ENCODE results near the gene PEX5L. TPM values are rescaled to one million over a fixed set of nuclear protein-coding genes. Genes with fewer than 3 reads are reported as not detected.

PEX5L gene
- total RNA-seq, 2 donors from 2014 or later: 1.1 to 4.1 TPM

- no peak overlapping the region for H3K4me3 ChIP-seq
- intact Hi-C loops (cut with DNase I): no loop called here
- H3K9me3 ChIP-seq: no peaks in the 10 kb centered on the region
- no peak for DNase-seq (ENCODE audit: low spot score)
- H3K4me1 ChIP-seq (replicated peaks): no peaks in the 10 kb centered on the region
- H3K27me3 ChIP-seq (replicated peaks; ENCODE audit: insufficient read depth): no peaks in the 10 kb centered on the region
- H3K36me3 ChIP-seq: no peaks in the 10 kb centered on the region
- H3K27ac ChIP-seq: no peak overlapping the region
- TF ChIP-seq POLR2AphosphoS5 (IDR thresholded peaks at IDR 0.05) (no peak), POLR2A (IDR thresholded peaks at IDR 0.05) (no peak), CTCF (IDR thresholded peaks at IDR 0.05) (no peak)
- 57% methylated on average over 6 of the region's 6 CpGs for WGBS
Measured at GRCh38 chr3:179943117-179943880, 93.4 kb downstream of the PEX5L start.

GRCh38 chr3:179942553-179943075 lies 94.1 kb downstream of the PEX5L start:
- no peak for DNase-seq (ENCODE audit: low spot score)
- intact Hi-C loops (cut with DNase I): no loop called here
- Histone ChIP-seq H3K4me3 (no peak overlapping the region), H3K27me3 (replicated peaks; ENCODE audit: insufficient read depth) (no peaks in the 10 kb centered on the region), H3K4me1 (replicated peaks) (no peaks in the 10 kb centered on the region), H3K27ac (no peak overlapping the region), H3K9me3 (no peaks in the 10 kb centered on the region), H3K36me3 (no peaks in the 10 kb centered on the region)
- TF ChIP-seq POLR2A (IDR thresholded peaks at IDR 0.05): no peak
- no peak for TF ChIP-seq CTCF (IDR thresholded peaks at IDR 0.05)
- TF ChIP-seq POLR2AphosphoS5 (IDR thresholded peaks at IDR 0.05): no peak
- WGBS: 55% methylated on average over 11 of the region's 11 CpGs

GRCh38 chr3:179935710-179936109 lies 101.0 kb downstream of the PEX5L start:
- no peak for DNase-seq (ENCODE audit: low spot score)
- WGBS: 47% methylated on average over 2 of the region's 2 CpGs

DNA sequence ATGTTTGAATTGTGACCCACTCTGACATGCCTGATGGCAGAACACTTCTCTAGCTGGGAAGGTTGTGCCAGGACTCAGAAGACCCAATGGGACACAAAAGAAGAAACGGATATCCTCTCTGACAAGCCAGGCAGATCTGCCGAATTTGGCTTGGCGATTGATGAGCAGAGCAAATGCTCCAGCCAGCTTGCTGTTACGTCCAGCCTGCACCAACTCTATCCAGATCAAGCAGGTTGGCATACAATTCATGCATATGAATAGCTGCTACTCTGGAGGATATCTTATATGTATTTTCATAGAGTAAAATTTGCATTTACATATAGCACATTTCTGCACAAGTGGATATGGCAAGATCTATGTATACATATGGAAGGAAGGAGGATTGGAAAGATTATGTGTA lies 102.8 kb downstream of the PEX5L start:
- no peak overlapping the region for H3K27ac ChIP-seq
- no peak overlapping the region for H3K4me3 ChIP-seq
- H3K9me3 ChIP-seq: no peaks in the 10 kb centered on the region
- intact Hi-C loops (cut with DNase I): loop anchor here (5.0 kb wide), 1 partner anchor 663 kb away; no protein-coding TSS in a partner anchor
- no peak for DNase-seq (ENCODE audit: low spot score)
- no peaks in the 10 kb centered on the region for H3K27me3 ChIP-seq (replicated peaks; ENCODE audit: insufficient read depth)
- H3K4me1 ChIP-seq (replicated peaks): no peaks in the 10 kb centered on the region
- TF ChIP-seq POLR2AphosphoS5 (IDR thresholded peaks at IDR 0.05): no peak
- TF ChIP-seq CTCF (IDR thresholded peaks at IDR 0.05): no peak
- TF ChIP-seq POLR2A (IDR thresholded peaks at IDR 0.05): no peak
- 77% methylated on average over 4 of the region's 4 CpGs for whole genome bisulfite sequencing
- H3K36me3 ChIP-seq: no peaks in the 10 kb centered on the region

More at GRCh38 chr3:179935710-179936109, 101.0 kb downstream of the PEX5L start:
- Histone ChIP-seq H3K27ac (no peak overlapping the region), H3K27me3 (replicated peaks; ENCODE audit: insufficient read depth) (no peaks in the 10 kb centered on the region), H3K36me3 (no peaks in the 10 kb centered on the region), H3K4me1 (replicated peaks) (no peaks in the 10 kb centered on the region), H3K4me3 (no peak overlapping the region), H3K9me3 (no peaks in the 10 kb centered on the region)
- intact Hi-C loops (cut with DNase I): no loop called here
- TF ChIP-seq POLR2AphosphoS5 (IDR thresholded peaks at IDR 0.05) (no peak), POLR2A (IDR thresholded peaks at IDR 0.05) (no peak), CTCF (IDR thresholded peaks at IDR 0.05) (no peak)

GRCh38 chr3:179933080-179933479 lies 103.7 kb downstream of the PEX5L start:
- H3K27me3 ChIP-seq (replicated peaks; ENCODE audit: insufficient read depth): no peaks in the 10 kb centered on the region
- DNase-seq (ENCODE audit: low spot score): no peak
- no peak overlapping the region for H3K4me3 ChIP-seq
- 83% methylated on average over 4 of the region's 4 CpGs for WGBS
- no peak overlapping the region for H3K27ac ChIP-seq
- intact Hi-C loops (cut with DNase I): loop anchor here (5.0 kb wide), 1 partner anchor 664 kb away; no protein-coding TSS in a partner anchor
- H3K9me3 ChIP-seq: no peaks in the 10 kb centered on the region
- no peaks in the 10 kb centered on the region for H3K36me3 ChIP-seq
- H3K4me1 ChIP-seq (replicated peaks): no peaks in the 10 kb centered on the region
- TF ChIP-seq POLR2AphosphoS5 (IDR thresholded peaks at IDR 0.05) (no peak), CTCF (IDR thresholded peaks at IDR 0.05) (no peak), POLR2A (IDR thresholded peaks at IDR 0.05) (no peak)

Data from prostate gland (tissue), 2 donors.